HepG2 (cell line): Measurements from ENCODE around the gene CHMP2B. TPM values are rescaled to one million over a fixed set of nuclear protein-coding genes. Genes with fewer than 3 reads are reported as not detected.
A peak's percentile ranks its signal among the peaks of the same experiment; 100 is the strongest.

Source experiments
- ATF2 ChIP-seq: sonication (generic); formaldehyde crosslinking; IDR thresholded peaks from 2 replicates; pipeline ENCODE4 v1.4.0; 2020; ENCODE audit warnings: missing genetic modification reagents
- ATM ChIP-seq: fragments of 450-650 bp; IDR thresholded peaks from 2 replicates; pipeline ENCODE4 v1.7.1; 2017; ENCODE audit warnings: mild to moderate bottlenecking, borderline replicate concordance
- BRD4 ChIP-seq: sonication (generic); formaldehyde crosslinking; IDR thresholded peaks from 2 replicates; pipeline ENCODE4 v1.4.0; 2020; ENCODE audit warnings: missing genetic modification reagents
- CEBPZ ChIP-seq: IDR thresholded peaks from 2 replicates; pipeline ENCODE4 v1.6.1; 2012; ENCODE audit warnings: low read length, improper control_type of control experiment
- DMAP1 ChIP-seq: IDR thresholded peaks from 2 replicates; pipeline ENCODE4 v1.6.1; 2016
- GLMP ChIP-seq: sonication (generic); formaldehyde crosslinking; IDR thresholded peaks from 2 replicates; pipeline ENCODE4 v1.9.0; 2021; ENCODE audit warnings: missing genetic modification reagents, mild to moderate bottlenecking, borderline replicate concordance
- MTA1 ChIP-seq: sonication (generic); formaldehyde crosslinking; IDR thresholded peaks from 2 replicates; pipeline ENCODE4 v1.4.0; 2020; ENCODE audit warnings: missing genetic modification reagents, mild to moderate bottlenecking, borderline replicate concordance
- MXD1 ChIP-seq: sonication (generic); formaldehyde crosslinking; IDR thresholded peaks from 2 replicates; pipeline ENCODE4 v1.4.0; 2020; ENCODE audit warnings: mild to moderate bottlenecking, missing genetic modification reagents
- TAF15 ChIP-seq: fragments of 200-400 bp; formaldehyde crosslinking; IDR thresholded peaks from one replicate; pipeline ENCODE4 v1.6.1; 2018; ENCODE audit warnings: mild to moderate bottlenecking, low read depth, low read length; ENCODE audit not compliant: poor library complexity, severe bottlenecking
- TFAP4 ChIP-seq: sonication (generic); IDR thresholded peaks from 2 replicates; pipeline ENCODE4 v1.6.1; 2016; ENCODE audit warnings: low read depth, borderline replicate concordance
- THRA ChIP-seq: sonication (generic); formaldehyde crosslinking; IDR thresholded peaks from 2 replicates; pipeline ENCODE4 v1.4.0; 2020; ENCODE audit warnings: missing genetic modification reagents, borderline replicate concordance
- ZBTB37 ChIP-seq: sonication (generic); formaldehyde crosslinking; IDR thresholded peaks from 2 replicates; pipeline ENCODE4 v1.4.0; 2020; ENCODE audit warnings: mild to moderate bottlenecking, missing genetic modification reagents
- ZBTB42 ChIP-seq: sonication (generic); formaldehyde crosslinking; IDR thresholded peaks from 2 replicates; pipeline ENCODE4 v1.5.0; 2020; ENCODE audit warnings: mild to moderate bottlenecking, missing genetic modification reagents
- ZFP37 ChIP-seq: sonication (generic); formaldehyde crosslinking; IDR thresholded peaks from 2 replicates; pipeline ENCODE4 v1.4.0; 2020; ENCODE audit warnings: missing genetic modification reagents, borderline replicate concordance
- ZNF354B ChIP-seq: sonication (generic); formaldehyde crosslinking; IDR thresholded peaks from 2 replicates; pipeline ENCODE4 v1.8.0; 2022; ENCODE audit warnings: mild to moderate bottlenecking, missing genetic modification reagents
- ZNF589 ChIP-seq: sonication (generic); formaldehyde crosslinking; conservative IDR thresholded peaks from 2 replicates; pipeline ENCODE4 v1.8.0; 2022; ENCODE audit warnings: mild to moderate bottlenecking, moderate library complexity, missing genetic modification reagents
- ZNF724P ChIP-seq: sonication (generic); formaldehyde crosslinking; IDR thresholded peaks from 2 replicates; pipeline ENCODE4 v1.8.0; 2022; ENCODE audit warnings: missing genetic modification reagents, borderline replicate concordance
- ZSCAN30 ChIP-seq: sonication (generic); formaldehyde crosslinking; IDR thresholded peaks from 2 replicates; pipeline ENCODE4 v1.5.0; 2020; ENCODE audit warnings: mild to moderate bottlenecking, missing genetic modification reagents
- polyA plus RNA-seq, 8 experiments: library from polyadenylated mRNA; depleted of rRNA in 3 of 8; stranded (reverse) in 7 of 8; unstranded in 1 of 8; fragments of >200 nt; fragmentation: Illumina TruSeq in 4 of 8; extraction: Trizol in 4 of 8; gene quantifications; 2 replicates each; pipeline versions ENCODE4 v1.2.1 to v1.2.3, GENCODE V29; 2011 to 2016; ENCODE audit warnings: low read depth in 4 of 8, missing spikeins in 1 of 8, mixed read lengths in 1 of 8; ENCODE audit not compliant: insufficient read depth in 1 of 8
- total RNA-seq, 5 experiments: library from RNA; depleted of rRNA; stranded (reverse); fragments of >200 nt; fragmentation: Illumina TruSeq; extraction: Trizol; gene quantifications; 2 replicates each; pipeline ENCODE4 v1.2.3, GENCODE V29; 2016; ENCODE audit warnings: low read depth in 1 of 5

The CHMP2B gene
- total and polyA plus RNA-seq, 2 of the 13 experiments (the other 11 are each of a cell fraction or from before 2014, with no cell fraction given): 6.9 to 33.5 TPM

DNA sequence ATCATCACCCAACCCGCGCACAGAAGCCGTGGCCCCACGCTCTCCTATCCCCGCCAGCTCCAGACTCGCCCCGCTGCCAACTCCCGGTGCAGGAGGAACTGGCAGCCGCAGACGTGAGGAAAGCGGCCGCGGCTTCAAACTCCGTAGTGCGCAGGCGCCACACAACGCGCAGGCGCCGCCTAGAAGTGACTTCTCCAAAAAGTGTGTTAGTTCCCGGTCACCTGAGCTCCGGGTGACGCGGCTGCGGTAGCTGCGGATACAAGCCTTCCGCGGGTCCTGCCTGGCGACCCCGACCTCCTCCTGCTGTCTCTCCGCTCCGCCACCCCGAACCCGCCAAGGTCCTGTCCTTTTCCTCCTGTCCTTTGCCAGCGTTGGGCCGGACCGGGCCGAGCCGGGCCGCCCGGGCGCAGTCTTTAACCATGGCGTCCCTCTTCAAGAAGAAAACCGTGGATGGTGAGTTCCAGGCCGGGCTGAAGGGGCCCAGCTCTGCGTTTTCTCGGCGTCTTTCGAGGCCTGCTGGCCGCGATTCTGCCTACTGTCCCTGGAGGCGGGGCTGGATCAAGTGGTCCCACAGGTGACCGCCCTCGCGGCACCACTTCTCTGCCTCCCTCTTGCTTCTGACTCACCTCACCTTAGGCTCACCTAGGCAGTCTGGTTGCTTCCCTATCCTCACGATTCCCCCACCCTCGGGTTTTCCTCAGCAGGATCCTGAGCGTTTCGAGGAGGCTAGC lies at the start of gene CHMP2B (continued):
- TF ChIP-seq DMAP1 (CRISPR knock-in tag) (no peak; the same call in 1 of the 2 replicates), MTA1 (peak; percentile 68; the same call in 1 of the 2 replicates), ZBTB42 (CRISPR knock-in tag) (no peak), ZNF724P (CRISPR knock-in tag) (peak; percentile 26; the same call in 1 of the 2 replicates), ZSCAN30 (CRISPR knock-in tag) (no peak), ZBTB37 (CRISPR knock-in tag) (no peak), TAF15 (no peak), GLMP (CRISPR knock-in tag) (no peak), ZNF589 (CRISPR knock-in tag) (no peak), TFAP4 (peak; percentile 66; the same call in 1 of the 2 replicates), MXD1 (peak; percentile 59; the same call in 1 of the 2 replicates), BRD4 (no peak), ZNF354B (no peak; the same call in 1 of the 2 replicates), ATM (no peak), ATF2 (CRISPR knock-in tag) (0 out of 2 replicates have a peak, but pooled peaks have one; percentile 20), CEBPZ (no peak), THRA (CRISPR knock-in tag) (no peak), ZFP37 (no peak)
